Measurements from ENCODE around the gene KRT82. TPM values are rescaled to one million over a fixed set of nuclear protein-coding genes. Genes with fewer than 3 reads are reported as not detected.

KRT82 gene
- total and polyA plus RNA-seq, 11 donors = not detected

DNA sequence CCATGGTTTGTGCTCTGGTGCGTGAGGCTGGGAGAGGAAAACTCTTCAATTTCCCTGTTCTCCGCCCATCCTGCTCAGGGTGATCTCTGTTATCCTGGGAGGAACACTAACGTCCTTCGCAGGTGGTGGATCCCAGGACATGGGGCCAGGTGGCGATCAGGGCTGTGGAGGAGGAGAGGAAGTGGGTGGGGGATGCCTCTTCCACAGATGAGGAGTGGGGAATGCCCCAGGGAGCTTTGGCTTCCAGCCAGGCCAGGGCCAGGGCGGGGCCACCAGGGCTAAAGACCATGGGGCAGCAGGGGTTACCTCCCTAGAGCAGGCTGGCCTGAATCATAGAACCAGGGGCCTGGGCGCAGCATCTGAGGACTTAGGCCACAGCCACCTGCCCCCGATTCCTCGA is 31.4 kb upstream of the KRT82 start:
- no peak overlapping the region for H3K27ac ChIP-seq
- no peak for TF ChIP-seq POLR2A (IDR thresholded peaks at IDR 0.05)
- TF ChIP-seq, protein P1, sequence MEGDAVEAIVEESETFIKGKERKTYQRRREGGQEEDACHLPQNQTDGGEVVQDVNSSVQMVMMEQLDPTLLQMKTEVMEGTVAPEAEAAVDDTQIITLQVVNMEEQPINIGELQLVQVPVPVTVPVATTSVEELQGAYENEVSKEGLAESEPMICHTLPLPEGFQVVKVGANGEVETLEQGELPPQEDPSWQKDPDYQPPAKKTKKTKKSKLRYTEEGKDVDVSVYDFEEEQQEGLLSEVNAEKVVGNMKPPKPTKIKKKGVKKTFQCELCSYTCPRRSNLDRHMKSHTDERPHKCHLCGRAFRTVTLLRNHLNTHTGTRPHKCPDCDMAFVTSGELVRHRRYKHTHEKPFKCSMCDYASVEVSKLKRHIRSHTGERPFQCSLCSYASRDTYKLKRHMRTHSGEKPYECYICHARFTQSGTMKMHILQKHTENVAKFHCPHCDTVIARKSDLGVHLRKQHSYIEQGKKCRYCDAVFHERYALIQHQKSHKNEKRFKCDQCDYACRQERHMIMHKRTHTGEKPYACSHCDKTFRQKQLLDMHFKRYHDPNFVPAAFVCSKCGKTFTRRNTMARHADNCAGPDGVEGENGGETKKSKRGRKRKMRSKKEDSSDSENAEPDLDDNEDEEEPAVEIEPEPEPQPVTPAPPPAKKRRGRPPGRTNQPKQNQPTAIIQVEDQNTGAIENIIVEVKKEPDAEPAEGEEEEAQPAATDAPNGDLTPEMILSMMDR (IDR thresholded peaks at IDR 0.05) = no peak
- H3K4me3 ChIP-seq = no peak overlapping the region
- ATAC-seq (no peak), DNase-seq (no peak)
- WGBS, 4 donors = 64 to 73% (median 68%) methylated on average over 7 to 9 of the region's 9 CpGs
- intact Hi-C loops (cut with DNase I) = no loop called here
- no peaks in the 10 kb centered on the region for H3K4me1 ChIP-seq
- H3K36me3 ChIP-seq = no peaks in the 10 kb centered on the region
- H3K27me3 ChIP-seq = peaks cover 0 to 37% (median 0%) of the 10 kb centered on the region in 9 donors
- H3K9me3 ChIP-seq = no peaks in the 10 kb centered on the region

DNA sequence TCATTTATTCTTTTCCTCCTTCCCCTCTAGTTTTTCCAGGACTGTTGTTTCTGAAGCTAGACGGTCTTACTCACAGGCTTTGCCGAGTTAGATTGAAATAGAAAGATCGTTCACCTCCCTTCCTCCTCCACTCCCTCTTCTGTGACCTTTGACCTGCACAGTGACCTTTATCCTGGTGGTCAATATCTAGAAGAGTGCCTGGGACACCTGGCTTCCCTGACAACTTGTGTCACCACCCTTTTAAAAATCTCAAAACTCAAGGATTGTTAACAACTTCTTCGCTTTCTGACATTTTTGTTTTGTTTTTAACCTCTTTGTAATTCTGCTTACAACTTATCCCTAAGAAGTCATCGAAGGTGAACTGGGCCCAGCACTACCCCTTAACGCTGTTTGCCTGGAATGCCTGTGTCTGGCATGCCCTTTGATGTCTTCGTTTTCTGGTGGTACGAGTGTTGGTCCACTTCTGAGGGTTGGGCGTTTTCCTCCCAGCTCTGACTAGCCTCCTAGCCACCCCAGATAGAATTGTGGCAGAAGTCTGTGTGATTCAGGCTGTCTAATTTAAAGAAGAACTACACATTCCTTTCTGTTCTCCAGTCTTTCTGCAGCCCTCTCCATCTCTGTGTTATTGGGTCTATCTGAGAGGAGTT is 30.8 kb upstream of the KRT82 start:
- DNase-seq = no peak
- no peak overlapping the region for H3K27ac ChIP-seq
- no peak for ATAC-seq
- H3K36me3 ChIP-seq = no peaks in the 10 kb centered on the region
- no peaks in the 10 kb centered on the region for H3K9me3 ChIP-seq
- intact Hi-C loops (cut with DNase I) = no loop called here
- peaks cover 0 to 33% (median 0%) of the 10 kb centered on the region in 9 donors for H3K27me3 ChIP-seq
- H3K4me1 ChIP-seq = no peaks in the 10 kb centered on the region
- H3K4me3 ChIP-seq = no peak overlapping the region
- WGBS, 4 donors = 57 to 69% (median 61%) methylated on average over 9 of the region's 9 CpGs
- TF ChIP-seq POLR2A (IDR thresholded peaks at IDR 0.05) = no peak
- TF ChIP-seq, protein P1 (IDR thresholded peaks at IDR 0.05) = no peak

DNA sequence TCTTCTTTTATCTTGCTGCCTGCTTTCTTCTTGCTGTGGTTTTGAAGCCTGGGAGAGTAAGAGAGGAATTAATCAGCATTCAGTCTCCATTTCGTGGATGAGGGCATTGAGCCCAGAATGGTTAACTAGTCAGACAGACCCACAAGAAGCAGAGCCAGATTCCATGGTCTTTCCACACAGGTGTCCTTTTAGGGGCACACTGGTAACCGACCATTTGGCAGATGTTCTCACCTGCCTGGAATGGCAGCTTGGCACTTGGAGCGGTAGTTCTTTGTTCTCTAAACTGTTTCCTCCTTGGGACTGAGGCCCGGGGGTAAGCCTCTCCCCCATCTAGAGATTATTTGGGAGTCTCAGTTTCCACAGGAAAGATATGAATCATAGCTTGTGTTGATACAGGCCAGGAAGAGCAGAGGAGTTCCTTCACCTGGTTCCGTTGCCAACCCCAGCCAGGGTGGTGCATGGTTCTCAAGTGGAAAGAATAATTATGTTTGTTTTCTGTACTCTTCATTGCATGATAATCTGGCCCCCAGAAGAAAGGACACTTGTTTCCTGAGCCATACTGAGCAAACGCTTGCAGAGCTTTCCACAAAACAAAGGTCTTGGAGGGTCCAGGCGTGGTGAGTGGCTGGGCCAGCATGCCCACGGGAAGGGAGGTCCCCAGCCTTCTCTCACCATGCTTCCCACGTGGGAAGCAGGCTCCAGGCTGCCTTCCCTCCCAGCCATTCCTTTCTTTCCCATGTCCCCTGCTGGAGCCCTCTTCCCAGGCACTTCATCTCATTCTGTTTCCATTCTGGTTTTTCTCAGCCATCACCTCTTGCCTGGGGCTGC is 30.1 kb upstream of the KRT82 start:
- intact Hi-C loops (cut with DNase I) = no loop called here
- no peaks in the 10 kb centered on the region for H3K36me3 ChIP-seq
- no peaks in the 10 kb centered on the region for H3K4me1 ChIP-seq
- no peak for DNase-seq
- no peaks in the 10 kb centered on the region for H3K9me3 ChIP-seq
- peak in 3 of 4 donors; percentile 56 to 70 (median 57) for ATAC-seq
- 46 to 62% (median 56%) methylated on average over 9 of the region's 9 CpGs for WGBS, 4 donors
- TF ChIP-seq, protein P1 (IDR thresholded peaks at IDR 0.05) = no peak
- TF ChIP-seq POLR2A (IDR thresholded peaks at IDR 0.05) = no peak
- H3K27me3 ChIP-seq = peaks cover 0 to 27% (median 0%) of the 10 kb centered on the region in 9 donors
- H3K27ac ChIP-seq = no peak overlapping the region
- H3K4me3 ChIP-seq = no peak overlapping the region

DNA sequence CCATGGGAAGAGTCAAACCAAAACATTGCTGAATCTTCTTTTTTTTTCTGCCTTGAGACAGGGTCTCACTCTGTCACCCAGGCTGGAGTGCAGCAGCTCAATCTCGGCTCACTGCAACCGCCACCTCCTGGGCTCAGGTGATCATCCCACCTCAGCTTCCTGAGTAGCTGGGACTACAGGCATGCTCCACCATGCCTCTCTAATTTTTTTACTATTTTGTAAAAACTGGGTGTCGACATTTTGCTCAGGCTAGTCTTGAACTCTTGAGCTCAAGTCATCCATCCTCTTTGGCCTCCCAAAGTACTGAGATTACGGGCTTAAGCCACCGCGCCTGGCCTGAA is 29.5 kb upstream of the KRT82 start:
- WGBS, 4 donors = 87 to 95% (median 90%) methylated on average over 6 of the region's 6 CpGs
- no peak for ATAC-seq
- TF ChIP-seq, protein P1 (IDR thresholded peaks at IDR 0.05) = no peak
- TF ChIP-seq POLR2A (IDR thresholded peaks at IDR 0.05) = no peak
- intact Hi-C loops (cut with DNase I) = no loop called here
- no peak overlapping the region for H3K27ac ChIP-seq
- no peak for DNase-seq
- no peaks in the 10 kb centered on the region for H3K4me1 ChIP-seq
- H3K9me3 ChIP-seq = no peaks in the 10 kb centered on the region
- H3K36me3 ChIP-seq = no peaks in the 10 kb centered on the region
- H3K4me3 ChIP-seq = no peak overlapping the region
- H3K27me3 ChIP-seq = peaks cover 0 to 28% (median 0%) of the 10 kb centered on the region in 9 donors
